HepG2 (cell line): Measurements from ENCODE around the gene SAXO2. TPM values are rescaled to one million over a fixed set of nuclear protein-coding genes. Genes with fewer than 3 reads are reported as not detected.
A peak's percentile ranks its signal among the peaks of the same experiment; 100 is the strongest.

ENCODE experiments used
- ATF6 ChIP-seq: sonication (generic); formaldehyde crosslinking; conservative IDR thresholded peaks from 2 replicates; pipeline ENCODE4 v1.4.0; 2020; ENCODE audit warnings: missing genetic modification reagents
- BCL6 ChIP-seq: IDR thresholded peaks from 2 replicates; pipeline ENCODE4 v1.6.1; 2016; ENCODE audit warnings: missing genetic modification reagents, missing compliant biosample characterization
- GABPA ChIP-seq, 2 experiments: IDR thresholded peaks; 2 replicates each; pipeline ENCODE4 v1.6.1; 2011 to 2016; ENCODE audit warnings: low read depth in 2 of 2, low read length in 1 of 2, missing biosample characterization in 1 of 2, missing genetic modification characterization in 1 of 2
- MEIS2 ChIP-seq: sonication (generic); formaldehyde crosslinking; IDR thresholded peaks from 2 replicates; pipeline ENCODE4 v1.9.0; 2021; ENCODE audit warnings: mild to moderate bottlenecking, missing genetic modification reagents
- MXD1 ChIP-seq: sonication (generic); formaldehyde crosslinking; IDR thresholded peaks from 2 replicates; pipeline ENCODE4 v1.4.0; 2020; ENCODE audit warnings: mild to moderate bottlenecking, missing genetic modification reagents
- MXD3 ChIP-seq: IDR thresholded peaks from 2 replicates; pipeline ENCODE4 v1.6.1; 2016; ENCODE audit warnings: mild to moderate bottlenecking, missing biosample characterization, missing genetic modification reagents
- PAWR ChIP-seq: sonication (generic); formaldehyde crosslinking; IDR thresholded peaks from 2 replicates; pipeline ENCODE4 v1.4.0; 2020; ENCODE audit warnings: missing genetic modification reagents, mild to moderate bottlenecking, borderline replicate concordance
- PPARG ChIP-seq: conservative IDR thresholded peaks from 2 replicates; pipeline ENCODE4 v1.6.1; 2016; ENCODE audit warnings: missing biosample characterization, missing genetic modification reagents
- SALL1 ChIP-seq: sonication (generic); formaldehyde crosslinking; IDR thresholded peaks from 2 replicates; pipeline ENCODE4 v1.8.0; 2022; ENCODE audit warnings: mild to moderate bottlenecking, missing genetic modification reagents
- SP1 ChIP-seq, 2 experiments: fragments of 450-650 bp in 1 of 2; sonication (generic) in 1 of 2; formaldehyde crosslinking in 1 of 2; IDR thresholded peaks; 2 replicates each; pipeline versions ENCODE4 v1.4.0 to v1.6.1; 2016 to 2020; ENCODE audit warnings: missing genetic modification reagents in 1 of 2
- TEAD3 ChIP-seq: optimal IDR thresholded peaks from 2 replicates; pipeline ENCODE3; 2016; ENCODE audit warnings: borderline replicate concordance
- THAP9 ChIP-seq: sonication (generic); formaldehyde crosslinking; IDR thresholded peaks from 2 replicates; pipeline ENCODE4; 2020; ENCODE audit warnings: missing genetic modification reagents, mild to moderate bottlenecking, borderline replicate concordance
- TRIM24 ChIP-seq: sonication (generic); formaldehyde crosslinking; IDR thresholded peaks from 2 replicates; pipeline ENCODE4 v1.8.0; 2022; ENCODE audit warnings: mild to moderate bottlenecking, missing genetic modification reagents
- ZBED4 ChIP-seq: sonication (generic); formaldehyde crosslinking; IDR thresholded peaks from 2 replicates; pipeline ENCODE4 v1.4.0; 2020; ENCODE audit warnings: missing genetic modification reagents, borderline replicate concordance
- ZFY ChIP-seq: sonication (generic); formaldehyde crosslinking; IDR thresholded peaks from 2 replicates; pipeline ENCODE4 v1.4.0; 2020; ENCODE audit warnings: missing genetic modification reagents
- ZNF276 ChIP-seq: sonication (generic); formaldehyde crosslinking; IDR thresholded peaks from 2 replicates; pipeline ENCODE4 v1.4.0; 2020; ENCODE audit warnings: mild to moderate bottlenecking, low read depth, missing genetic modification reagents
- ZNF644 ChIP-seq: IDR thresholded peaks from 2 replicates; pipeline ENCODE4 v1.6.1; 2016; ENCODE audit warnings: low read depth
- polyA plus RNA-seq, 8 experiments: library from polyadenylated mRNA; depleted of rRNA in 3 of 8; stranded (reverse) in 7 of 8; unstranded in 1 of 8; fragments of >200 nt; fragmentation: Illumina TruSeq in 4 of 8; extraction: Trizol in 4 of 8; gene quantifications; 2 replicates each; pipeline versions ENCODE4 v1.2.1 to v1.2.3, GENCODE V29; 2011 to 2016; ENCODE audit warnings: low read depth in 4 of 8, missing spikeins in 1 of 8, mixed read lengths in 1 of 8; ENCODE audit not compliant: insufficient read depth in 1 of 8
- total RNA-seq, 5 experiments: library from RNA; depleted of rRNA; stranded (reverse); fragments of >200 nt; fragmentation: Illumina TruSeq; extraction: Trizol; gene quantifications; 2 replicates each; pipeline ENCODE4 v1.2.3, GENCODE V29; 2016; ENCODE audit warnings: low read depth in 1 of 5

Gene SAXO2
- total and polyA plus RNA-seq, 2 of the 13 experiments (the other 11 are each of a cell fraction or from before 2014, with no cell fraction given), result 0.01 to 1.5 TPM

- TF ChIP-seq ZBED4 (CRISPR knock-in tag) (peak; percentile 54; the same call in 1 of the 2 replicates), ZFY (CRISPR knock-in tag) (peak; percentile 58), PPARG (peak; percentile 88), MXD1 (peak; percentile 42; the same call in 1 of the 2 replicates), MXD3 (0 out of 2 replicates have a peak, but pooled peaks have one; percentile 68), MEIS2 (CRISPR knock-in tag) (peak; percentile 68), PAWR (CRISPR knock-in tag) (no peak), GABPA (IDR thresholded peaks at IDR 0.05; ENCODE audit: low read depth, low read length) (peak; percentile 51), GABPA (CRISPR knock-in tag; IDR thresholded peaks at IDR 0.05; ENCODE audit: low read depth) (peak; percentile 81), THAP9 (CRISPR knock-in tag) (peak; percentile 28), ZNF276 (no peak), SP1 (IDR thresholded peaks at IDR 0.05) (no peak), SP1 (CRISPR knock-in tag; IDR thresholded peaks at IDR 0.05) (peak; percentile 61; the same call in 1 of the 2 replicates), TEAD3 (CRISPR knock-in tag) (peak; percentile 8), BCL6 (CRISPR knock-in tag) (no peak; the same call in 1 of the 2 replicates), SALL1 (CRISPR knock-in tag) (peak; percentile 63), ATF6 (CRISPR knock-in tag) (no peak), ZNF644 (CRISPR knock-in tag) (no peak), TRIM24 (no peak)
Observed at GRCh38 chr15:82262422-82263026, at the start of gene SAXO2, which contains the start of gene EFL1 (continued).
